MM.1S (cell line): Measurements from ENCODE around the gene ATP5F1D.

Source experiments
- EZH2 ChIP-seq: fragments of 300-600 bp; sonication (generic); optimal IDR thresholded peaks from 2 replicates; pipeline ENCODE3; 2017; ENCODE audit warnings: low read depth, mild to moderate bottlenecking, antibody characterized with exemption, low read length, mixed read lengths
- TF ChIP-seq, protein P1 (sequence below): fragments of 300-600 bp; sonication (generic); IDR thresholded peaks from 2 replicates; pipeline ENCODE4 v1.5.1; 2016; ENCODE audit warnings: antibody characterized with exemption, low read length, mixed read lengths

DNA sequence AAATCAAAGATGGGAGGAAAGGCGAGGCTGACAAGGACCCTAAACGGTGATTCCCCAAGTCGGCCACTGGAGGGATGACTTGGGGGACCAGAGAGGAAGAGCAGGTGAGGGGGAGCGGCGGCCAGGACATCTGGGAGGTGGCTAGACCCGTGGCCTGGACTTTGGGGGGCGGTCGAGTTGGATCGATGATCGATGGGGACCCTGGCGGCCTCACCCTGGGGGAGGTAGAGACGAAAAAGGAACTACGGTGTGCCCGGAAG, 19.9 kb downstream of the ATP5F1D start:
- TF ChIP-seq, protein P1, sequence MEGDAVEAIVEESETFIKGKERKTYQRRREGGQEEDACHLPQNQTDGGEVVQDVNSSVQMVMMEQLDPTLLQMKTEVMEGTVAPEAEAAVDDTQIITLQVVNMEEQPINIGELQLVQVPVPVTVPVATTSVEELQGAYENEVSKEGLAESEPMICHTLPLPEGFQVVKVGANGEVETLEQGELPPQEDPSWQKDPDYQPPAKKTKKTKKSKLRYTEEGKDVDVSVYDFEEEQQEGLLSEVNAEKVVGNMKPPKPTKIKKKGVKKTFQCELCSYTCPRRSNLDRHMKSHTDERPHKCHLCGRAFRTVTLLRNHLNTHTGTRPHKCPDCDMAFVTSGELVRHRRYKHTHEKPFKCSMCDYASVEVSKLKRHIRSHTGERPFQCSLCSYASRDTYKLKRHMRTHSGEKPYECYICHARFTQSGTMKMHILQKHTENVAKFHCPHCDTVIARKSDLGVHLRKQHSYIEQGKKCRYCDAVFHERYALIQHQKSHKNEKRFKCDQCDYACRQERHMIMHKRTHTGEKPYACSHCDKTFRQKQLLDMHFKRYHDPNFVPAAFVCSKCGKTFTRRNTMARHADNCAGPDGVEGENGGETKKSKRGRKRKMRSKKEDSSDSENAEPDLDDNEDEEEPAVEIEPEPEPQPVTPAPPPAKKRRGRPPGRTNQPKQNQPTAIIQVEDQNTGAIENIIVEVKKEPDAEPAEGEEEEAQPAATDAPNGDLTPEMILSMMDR, result peak; percentile 37
- TF ChIP-seq EZH2, result no peak
